ENCODE results near the gene ERP27. TPM values are rescaled to one million over a fixed set of nuclear protein-coding genes. Genes with fewer than 3 reads are reported as not detected.

ERP27 gene
- 0.03 TPM in 1 of 2 replicates, not detected in the other for total RNA-seq (2014; rRNA removed; shearing (Covaris generic))
- polyA plus RNA-seq (2015; cell fraction: cytosol; rRNA removed), result 0.11 TPM in 1 of 2 replicates, not detected in the other
- not detected in 2 replicates for polyA plus RNA-seq (2015; cell fraction: nucleus; rRNA removed)

DNA sequence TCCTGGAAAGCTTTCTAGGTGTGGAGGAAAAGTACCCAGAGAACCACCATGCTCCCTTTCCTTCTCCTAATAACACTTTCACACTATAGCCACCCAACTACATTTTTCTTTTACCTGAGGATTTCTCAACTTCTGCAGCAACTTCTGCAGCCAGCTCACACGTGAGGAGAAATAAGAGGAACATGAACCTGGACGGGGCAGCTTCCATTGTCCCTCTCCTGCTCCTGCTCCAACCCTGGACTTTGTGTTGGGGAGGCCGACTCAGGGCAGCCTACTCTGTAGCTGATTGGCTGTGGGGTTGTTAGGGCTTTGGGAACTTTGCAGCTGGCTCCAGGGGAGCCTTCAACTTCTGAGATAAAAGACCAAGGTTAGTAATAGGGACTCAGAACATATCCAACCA lies at the start of gene ERP27:
TSS of gene ERP27 (minus strand) at position 237 of the 400 bp plus-strand sequence. CDS start at position 208, 29 bp downstream.
- no peak for DNase-seq (ENCODE audit: low read depth)

GRCh38 chr12:14988035-14988434 lies 49.7 kb upstream of the ERP27 start:
- DNase-seq (ENCODE audit: low read depth), result no peak

DNA sequence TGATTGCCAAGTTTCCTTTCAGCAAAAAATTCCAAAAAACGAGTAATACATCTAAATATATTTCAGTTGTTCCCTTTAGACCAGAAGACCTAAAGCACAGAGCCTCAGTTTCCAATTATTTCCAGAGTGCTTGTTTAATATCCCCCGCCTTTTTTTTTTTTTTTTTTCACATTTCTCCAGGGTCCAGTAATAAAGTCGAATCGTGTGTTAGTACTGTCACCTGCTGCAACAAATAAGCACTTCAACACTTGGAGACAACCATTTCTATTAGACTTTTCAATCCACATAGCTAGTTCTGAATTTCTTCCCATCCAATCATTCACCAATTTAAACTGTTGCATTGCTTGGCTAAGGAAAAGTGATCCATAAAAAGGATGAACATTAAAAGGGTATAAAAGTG lies 48.1 kb upstream of the ERP27 start:
- no peak for DNase-seq (ENCODE audit: low read depth)

- no peak for DNase-seq (ENCODE audit: low read depth)
Measured at GRCh38 chr12:14984766-14985285, 46.5 kb upstream of the ERP27 start.

DNA sequence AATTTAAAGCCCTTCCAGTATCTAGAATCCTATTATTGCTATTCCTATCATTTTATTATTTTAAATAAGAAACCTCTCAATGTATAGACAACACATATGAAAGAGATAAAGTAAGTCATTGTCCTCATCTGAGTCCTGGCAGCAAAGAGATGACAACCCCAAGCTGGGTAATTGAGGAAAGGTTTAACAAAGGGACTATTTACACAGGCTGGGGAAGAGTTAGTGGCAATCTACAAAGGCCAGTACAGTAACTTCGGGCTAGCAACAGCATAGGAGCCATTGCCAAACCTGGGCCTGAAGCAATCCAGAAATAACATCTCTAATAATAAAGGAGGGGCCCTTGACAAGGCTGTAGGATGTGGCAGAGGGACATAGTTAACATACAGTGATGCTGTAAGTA lies 45.7 kb upstream of the ERP27 start:
- no peak for DNase-seq (ENCODE audit: low read depth)

DNA sequence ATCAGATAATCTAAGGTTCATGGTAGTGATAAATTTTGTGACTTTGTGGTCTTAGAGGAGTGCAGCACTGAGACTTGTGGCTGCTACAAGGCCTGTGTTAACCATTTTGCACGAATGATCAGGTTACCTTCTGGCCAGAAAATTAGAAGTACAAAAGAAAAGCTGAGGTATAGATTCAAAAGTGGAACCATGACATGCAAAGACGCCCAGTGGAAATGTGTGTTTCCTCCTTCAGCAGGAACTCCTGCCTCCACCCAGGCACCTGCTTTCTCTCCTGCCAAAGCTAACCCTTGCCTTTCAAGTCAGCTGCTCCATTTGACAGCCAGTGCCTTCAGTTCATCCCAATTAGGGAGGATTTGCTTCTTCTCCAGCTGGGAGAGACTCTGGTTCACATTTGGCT lies 44.7 kb upstream of the ERP27 start:
- DNase-seq (ENCODE audit: low read depth), result no peak

DNA sequence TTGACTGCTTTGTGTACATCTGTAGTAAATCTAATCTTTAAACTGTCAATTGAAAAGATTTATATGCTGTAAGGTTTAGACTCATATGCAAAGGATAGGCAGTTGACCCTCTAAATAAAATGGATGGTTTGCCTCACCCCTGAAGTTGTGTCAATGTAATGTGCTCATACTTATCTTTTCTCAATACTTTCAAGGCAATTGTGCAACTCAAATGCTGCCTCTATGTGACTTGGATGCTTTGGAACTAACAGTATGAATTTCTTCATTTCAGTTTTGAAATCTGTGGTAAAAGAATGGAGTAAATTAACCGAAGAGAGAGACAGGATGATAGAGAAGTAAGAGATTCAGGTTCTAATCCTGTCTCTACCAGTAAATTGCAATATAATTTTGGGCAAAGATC lies 44.2 kb upstream of the ERP27 start:
- DNase-seq (ENCODE audit: low read depth), result no peak

- no peak for DNase-seq (ENCODE audit: low read depth)
Measured at GRCh38 chr12:14981049-14981448, 42.7 kb upstream of the ERP27 start.

- no peak for DNase-seq (ENCODE audit: low read depth)
Measured at GRCh38 chr12:14979468-14979867, 41.1 kb upstream of the ERP27 start.

DNA sequence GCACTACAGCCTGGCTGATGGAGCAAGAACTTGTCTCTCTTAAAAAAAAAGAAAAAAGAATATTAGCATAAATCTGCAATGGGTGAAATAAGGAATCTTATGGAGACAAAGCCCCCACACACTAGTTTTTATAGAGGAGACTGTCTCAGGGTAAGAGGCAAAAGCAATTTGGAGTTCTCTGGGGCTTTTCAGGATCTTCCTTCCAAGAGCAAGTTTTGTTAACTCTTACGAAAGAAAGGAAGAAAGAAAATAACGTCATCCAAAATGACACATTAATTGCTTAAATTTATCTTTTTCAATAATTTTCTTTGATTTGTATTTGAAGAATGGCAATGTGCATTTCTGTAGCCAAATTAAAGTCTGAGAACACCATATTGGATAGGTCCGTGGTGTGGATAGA lies 38.3 kb upstream of the ERP27 start:
- DNase-seq (ENCODE audit: low read depth), result no peak

DNA sequence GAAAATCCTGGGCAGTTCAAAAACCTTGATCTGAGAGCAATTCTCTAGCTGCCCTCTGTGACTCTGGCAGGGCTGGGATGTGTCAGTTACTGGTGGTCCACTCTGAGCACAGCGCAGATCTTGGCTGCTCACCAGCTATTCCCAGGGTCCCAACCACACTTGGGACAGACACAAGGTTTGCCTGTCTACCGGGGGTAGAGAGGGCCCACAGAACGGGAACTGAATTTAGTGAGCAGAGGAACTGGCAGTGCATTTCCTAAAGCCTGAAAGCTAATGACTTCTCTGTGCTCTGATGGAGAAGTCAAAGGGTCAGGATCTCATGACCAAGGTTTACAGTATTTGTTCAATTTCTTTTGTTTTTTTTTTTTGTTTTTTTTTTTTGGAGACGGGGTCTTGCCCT lies 37.1 kb upstream of the ERP27 start:
- no peak for DNase-seq (ENCODE audit: low read depth)

DNA sequence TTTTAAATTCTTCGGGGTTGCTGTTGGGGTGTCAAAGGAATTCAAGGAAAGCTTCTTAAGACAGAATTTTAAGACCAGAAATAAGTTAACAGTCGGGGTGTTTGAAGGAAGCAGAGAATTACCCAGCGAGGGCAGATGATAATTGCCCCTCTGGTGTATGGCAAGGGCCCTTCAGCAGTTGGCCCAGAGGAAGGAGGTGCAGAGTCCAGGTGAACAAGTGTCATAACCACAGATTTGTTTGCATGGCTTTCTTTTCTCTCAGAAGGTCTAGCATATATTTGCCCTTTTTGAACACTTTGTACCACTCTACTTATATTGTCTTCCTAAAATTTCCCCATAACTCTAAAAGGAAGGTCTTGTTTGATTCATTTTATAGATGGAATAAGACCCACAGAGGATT lies 36.3 kb upstream of the ERP27 start:
- DNase-seq (ENCODE audit: low read depth), result no peak

- DNase-seq (ENCODE audit: low read depth), result no peak
Measured at GRCh38 chr12:14972816-14973215, 34.5 kb upstream of the ERP27 start, which contains the start of gene PDE6H. Gene PDE6H (plus strand): TSS chr12:14973042. CDS start chr12:14978013, 4,971 bp downstream.

DNA sequence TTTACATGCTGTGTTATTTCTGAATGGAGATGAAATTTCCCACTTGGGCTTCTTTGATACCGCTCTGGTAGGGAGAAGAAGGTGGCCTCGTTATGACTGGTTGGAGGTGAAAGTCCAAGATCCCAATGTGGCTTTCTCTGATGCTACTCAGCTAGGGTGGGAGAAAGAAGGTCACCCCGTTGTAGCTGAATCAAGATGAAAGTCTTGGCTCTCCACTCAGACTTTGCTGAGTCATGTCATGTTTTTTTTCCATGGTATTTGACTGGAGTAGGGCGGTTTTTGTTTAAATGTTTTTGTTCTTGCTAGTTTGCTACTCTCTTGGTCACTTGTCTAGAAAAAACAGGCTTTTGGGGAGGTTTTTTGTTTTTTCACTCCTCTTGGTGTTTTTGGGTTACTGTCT lies 32.1 kb upstream of the ERP27 start:
- peak; percentile 12 for DNase-seq (ENCODE audit: low read depth)

DNA sequence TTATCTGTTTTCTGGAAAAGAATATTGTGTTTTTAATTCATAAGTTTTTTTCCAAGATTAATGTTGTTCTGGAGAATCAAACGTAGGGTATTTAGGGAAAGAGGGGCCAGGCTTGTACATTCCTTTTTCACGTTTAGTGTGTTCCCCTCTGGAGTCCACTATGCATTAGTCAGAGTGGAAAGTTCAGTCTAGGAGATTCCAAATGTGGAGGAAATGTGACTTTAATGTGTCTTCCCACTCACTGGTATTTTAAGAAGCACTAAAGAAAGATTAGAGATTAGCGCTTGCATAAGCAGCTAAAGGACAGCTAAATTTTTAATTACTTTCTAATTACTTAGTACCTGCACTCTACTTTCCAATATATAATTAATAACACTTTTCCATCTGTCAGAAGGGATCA lies 30.1 kb upstream of the ERP27 start:
- DNase-seq (ENCODE audit: low read depth), result no peak

GRCh38 chr12:14965221-14965620 lies 26.9 kb upstream of the ERP27 start:
- no peak for DNase-seq (ENCODE audit: low read depth)

DNA sequence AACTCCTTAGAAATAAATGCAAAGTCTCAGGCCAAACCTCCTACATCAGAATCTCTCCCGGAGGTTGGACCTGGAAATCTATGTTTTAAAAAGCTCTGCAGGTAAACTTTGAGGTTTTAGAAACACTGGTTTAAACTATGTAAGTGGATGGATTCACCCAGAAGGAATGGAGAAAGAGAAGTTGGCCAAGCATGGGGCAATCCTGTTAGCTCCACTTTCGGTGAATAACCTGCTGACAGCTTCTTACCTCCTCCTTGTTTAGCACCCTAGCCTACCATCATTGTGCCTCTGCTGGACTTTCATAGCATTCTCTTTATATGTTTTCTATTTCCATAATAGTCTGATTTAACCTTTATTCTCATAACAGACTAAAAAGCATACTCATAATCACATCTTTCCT lies 26.1 kb upstream of the ERP27 start:
- no peak for DNase-seq (ENCODE audit: low read depth)

GRCh38 chr12:14963520-14963919 lies 25.2 kb upstream of the ERP27 start:
- DNase-seq (ENCODE audit: low read depth), result no peak

GRCh38 chr12:14962797-14963196 lies 24.5 kb upstream of the ERP27 start:
- no peak for DNase-seq (ENCODE audit: low read depth)

DNA sequence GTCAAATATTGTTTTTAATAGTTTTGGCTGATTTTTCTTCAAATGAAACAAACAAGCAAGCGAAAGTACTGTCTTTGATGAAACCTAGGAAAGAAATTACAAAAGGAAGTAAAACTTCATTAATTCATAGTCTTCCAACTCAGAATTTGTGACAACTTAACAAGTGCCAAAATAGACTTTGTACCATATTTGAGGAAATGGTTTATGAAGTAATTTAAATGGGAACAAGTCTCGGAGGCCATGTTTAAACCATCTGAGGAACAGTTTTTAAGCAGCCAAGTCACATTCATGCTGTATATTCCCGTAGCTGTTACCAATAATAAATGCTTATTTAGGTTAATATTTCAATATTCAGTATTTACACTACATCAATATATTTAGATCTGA lies 23.8 kb upstream of the ERP27 start:
- DNase-seq (ENCODE audit: low read depth), result no peak

DNA sequence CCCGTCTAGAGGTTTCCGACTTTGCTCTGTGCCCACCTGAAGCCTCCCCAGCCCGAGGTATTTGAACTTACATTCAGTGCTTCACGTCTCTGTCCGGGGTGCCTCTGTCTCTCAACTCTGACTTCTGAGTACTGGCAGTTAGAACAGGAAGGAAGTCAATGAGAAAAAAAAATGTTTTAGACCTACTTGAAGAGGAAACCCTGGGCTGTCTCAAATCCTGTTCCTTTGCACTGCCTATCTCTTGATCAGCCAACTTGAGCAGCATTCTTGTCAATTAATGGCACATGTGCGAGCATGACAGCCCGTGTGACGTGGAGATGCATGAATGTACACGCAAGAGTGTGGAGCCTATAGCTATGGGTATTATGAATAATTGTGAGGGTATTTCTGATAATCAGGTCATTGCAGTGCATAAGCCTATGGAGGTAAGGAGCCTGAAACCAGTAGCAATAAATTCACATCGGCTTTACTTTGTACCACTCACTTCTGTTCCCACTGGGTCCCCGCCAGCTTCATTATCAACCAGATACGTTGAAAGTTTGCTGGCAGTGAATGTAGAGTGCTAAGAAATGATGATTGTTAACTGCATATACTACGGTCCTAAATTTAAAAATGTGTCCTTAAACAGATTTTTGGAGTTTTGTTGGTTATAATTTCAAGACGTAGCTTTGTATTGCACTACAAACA lies 23.3 kb upstream of the ERP27 start, which contains the start of gene ARHGDIB:
TSS of gene ARHGDIB (minus strand) at position 136 of the 687 bp plus-strand sequence. CDS start 10,889 bp downstream, outside the sequence.
- DNase-seq (ENCODE audit: low read depth), result peak; percentile 65

DNA sequence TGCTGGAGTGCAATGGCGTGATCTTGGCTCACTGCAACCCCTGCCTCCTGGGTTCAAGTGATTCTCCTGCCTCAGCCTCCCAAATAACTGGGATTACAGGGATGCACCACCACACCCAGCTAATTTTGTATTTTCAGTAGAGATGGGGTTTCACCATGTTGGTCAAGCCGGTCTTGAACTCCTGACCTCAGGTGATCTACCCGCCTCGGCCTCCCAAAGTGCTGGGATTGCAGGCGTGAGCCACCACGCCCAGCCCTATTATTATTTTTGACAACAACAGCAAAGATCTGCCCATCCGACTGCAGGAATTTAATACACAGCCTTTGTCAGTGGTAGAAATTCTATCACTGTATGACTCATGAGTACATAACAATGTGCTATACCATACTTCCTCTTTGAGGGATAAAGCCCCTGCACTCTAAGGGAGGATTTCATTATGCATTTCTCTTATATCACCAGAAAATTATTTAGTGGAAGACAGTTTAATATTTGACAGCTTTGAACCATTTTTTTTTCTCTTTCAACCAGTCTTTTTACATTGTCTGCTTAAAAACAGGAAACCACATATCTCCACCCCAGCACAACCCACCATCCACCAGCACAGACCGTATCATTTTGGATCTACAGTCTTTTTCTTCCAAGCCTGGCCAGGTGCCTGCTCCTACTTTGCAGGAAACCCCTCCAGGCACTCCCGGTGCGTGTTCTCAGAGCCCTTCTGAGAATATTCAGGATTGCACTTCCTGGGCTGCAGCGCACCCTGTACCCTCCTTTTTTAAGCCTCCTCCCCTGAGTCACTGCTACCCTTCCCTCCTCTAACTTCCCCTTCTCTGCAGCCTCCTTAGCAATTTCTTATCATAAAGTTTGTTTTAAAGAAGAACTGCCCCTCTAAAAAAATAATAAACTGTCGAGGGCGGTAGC lies 22.5 kb upstream of the ERP27 start:
- DNase-seq (ENCODE audit: low read depth), result peak; percentile 81
